A673 (cell line): Measurements from ENCODE around the gene WDCP.

Experiments used
- EZH2 ChIP-seq: fragments of 200-600 bp; sonication (generic); IDR thresholded peaks from 2 replicates; pipeline ENCODE4 v1.6.1; 2017; ENCODE audit warnings: borderline replicate concordance, low read depth, mild to moderate bottlenecking, mixed read lengths, antibody characterized with exemption, low read length; ENCODE audit not compliant: poor library complexity, severe bottlenecking
- TF ChIP-seq, protein P1 (sequence below): fragments of 300-800, 200-600 bp; sonication (generic); conservative IDR thresholded peaks from 2 replicates; pipeline ENCODE4 v1.5.1; 2017; ENCODE audit warnings: low read depth, mild to moderate bottlenecking, antibody characterized with exemption, low read length, moderate library complexity, mixed read lengths

DNA sequence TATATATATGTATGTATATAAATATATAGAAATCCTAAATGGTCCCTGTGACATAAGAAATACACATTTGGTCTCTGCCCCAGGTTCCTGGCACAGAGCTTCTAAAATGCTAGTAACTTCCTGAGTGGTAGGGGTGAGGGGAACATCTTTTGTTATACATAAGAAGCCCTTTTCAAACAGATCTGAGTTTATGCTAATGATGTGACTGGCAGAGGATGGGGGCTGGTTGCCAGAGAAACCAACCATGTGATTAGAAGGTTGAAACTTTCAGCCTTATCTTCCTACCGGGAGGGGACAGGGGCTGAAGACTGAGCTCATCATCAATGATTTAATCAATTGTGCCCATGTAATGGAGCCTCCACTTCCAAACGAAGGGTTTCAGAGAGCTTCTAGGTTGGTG is 21.0 kb downstream of the WDCP start:
- TF ChIP-seq, protein P1, sequence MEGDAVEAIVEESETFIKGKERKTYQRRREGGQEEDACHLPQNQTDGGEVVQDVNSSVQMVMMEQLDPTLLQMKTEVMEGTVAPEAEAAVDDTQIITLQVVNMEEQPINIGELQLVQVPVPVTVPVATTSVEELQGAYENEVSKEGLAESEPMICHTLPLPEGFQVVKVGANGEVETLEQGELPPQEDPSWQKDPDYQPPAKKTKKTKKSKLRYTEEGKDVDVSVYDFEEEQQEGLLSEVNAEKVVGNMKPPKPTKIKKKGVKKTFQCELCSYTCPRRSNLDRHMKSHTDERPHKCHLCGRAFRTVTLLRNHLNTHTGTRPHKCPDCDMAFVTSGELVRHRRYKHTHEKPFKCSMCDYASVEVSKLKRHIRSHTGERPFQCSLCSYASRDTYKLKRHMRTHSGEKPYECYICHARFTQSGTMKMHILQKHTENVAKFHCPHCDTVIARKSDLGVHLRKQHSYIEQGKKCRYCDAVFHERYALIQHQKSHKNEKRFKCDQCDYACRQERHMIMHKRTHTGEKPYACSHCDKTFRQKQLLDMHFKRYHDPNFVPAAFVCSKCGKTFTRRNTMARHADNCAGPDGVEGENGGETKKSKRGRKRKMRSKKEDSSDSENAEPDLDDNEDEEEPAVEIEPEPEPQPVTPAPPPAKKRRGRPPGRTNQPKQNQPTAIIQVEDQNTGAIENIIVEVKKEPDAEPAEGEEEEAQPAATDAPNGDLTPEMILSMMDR, result no peak
- TF ChIP-seq EZH2, result no peak
